Measurements from ENCODE around the gene CXCR4. TPM values are rescaled to one million over a fixed set of nuclear protein-coding genes. Genes with fewer than 3 reads are reported as not detected.

Gene CXCR4
- total and polyA plus RNA-seq, 2 donors (not counting 1 experiment from before 2014, with no cell fraction given) = 1,832 to 2,119 TPM

DNA sequence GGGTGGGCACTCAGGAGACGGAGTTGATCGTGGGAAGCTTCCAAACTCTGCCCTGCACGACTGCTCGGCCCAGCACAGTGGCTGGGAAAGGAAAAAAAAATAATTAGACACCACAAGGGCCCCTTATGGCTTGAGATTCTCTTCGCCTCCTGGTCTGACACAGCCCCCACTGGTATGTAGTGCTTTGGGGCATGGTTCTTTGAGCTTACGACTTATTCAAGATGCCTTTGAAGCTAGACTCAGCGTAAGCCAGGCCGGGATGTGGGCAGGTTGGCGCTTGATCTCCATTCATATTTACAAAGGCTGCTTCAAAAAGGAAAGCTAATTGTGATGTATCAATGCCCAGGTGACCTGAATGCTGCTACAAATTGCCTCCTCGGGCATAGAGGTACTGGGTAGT lies 50.5 kb downstream of the CXCR4 start:
- CTCF ChIA-PET = no interaction called here
- intact Hi-C loops (cut with micrococcal nuclease) = no loop called here
- 100% methylated on average over 3 of the region's 10 CpGs for WGBS (ENCODE audit: insufficient coverage)
- H3K4me3 Mint-ChIP-seq = no peak overlapping the region
- POLR2A ChIA-PET = no interaction called here
- no peak for TF ChIP-seq EZH2 (IDR thresholded peaks at IDR 0.05; ENCODE audit: borderline replicate concordance, insufficient read depth, low read depth, low read length, poor library complexity, severe bottlenecking)
- TF ChIP-seq, protein P1, sequence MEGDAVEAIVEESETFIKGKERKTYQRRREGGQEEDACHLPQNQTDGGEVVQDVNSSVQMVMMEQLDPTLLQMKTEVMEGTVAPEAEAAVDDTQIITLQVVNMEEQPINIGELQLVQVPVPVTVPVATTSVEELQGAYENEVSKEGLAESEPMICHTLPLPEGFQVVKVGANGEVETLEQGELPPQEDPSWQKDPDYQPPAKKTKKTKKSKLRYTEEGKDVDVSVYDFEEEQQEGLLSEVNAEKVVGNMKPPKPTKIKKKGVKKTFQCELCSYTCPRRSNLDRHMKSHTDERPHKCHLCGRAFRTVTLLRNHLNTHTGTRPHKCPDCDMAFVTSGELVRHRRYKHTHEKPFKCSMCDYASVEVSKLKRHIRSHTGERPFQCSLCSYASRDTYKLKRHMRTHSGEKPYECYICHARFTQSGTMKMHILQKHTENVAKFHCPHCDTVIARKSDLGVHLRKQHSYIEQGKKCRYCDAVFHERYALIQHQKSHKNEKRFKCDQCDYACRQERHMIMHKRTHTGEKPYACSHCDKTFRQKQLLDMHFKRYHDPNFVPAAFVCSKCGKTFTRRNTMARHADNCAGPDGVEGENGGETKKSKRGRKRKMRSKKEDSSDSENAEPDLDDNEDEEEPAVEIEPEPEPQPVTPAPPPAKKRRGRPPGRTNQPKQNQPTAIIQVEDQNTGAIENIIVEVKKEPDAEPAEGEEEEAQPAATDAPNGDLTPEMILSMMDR (IDR thresholded peaks at IDR 0.05) = no peak
- H3K9ac ChIP-seq (ENCODE audit: low read length) = no peak overlapping the region
- H2AFZ ChIP-seq (ENCODE audit: insufficient read depth, low read depth, low read length, poor library complexity, severe bottlenecking) = no peak overlapping the region
- H3K9me3 ChIP-seq (ENCODE audit: control extremely low read depth in 1 of 3, control insufficient read depth in 2 of 3, insufficient read depth in 1 of 3, low read length in 2 of 3) = peaks cover 3 to 6% (median 6%) of the 10 kb centered on the region in 3 donors
- H3K4me3 ChIP-seq (ENCODE audit: control extremely low read depth in 1 of 5, extremely low read depth in 1 of 5, insufficient read depth in 1 of 5, low read depth in 2 of 5, low read length in 4 of 5) = no peak overlapping the region
- H3K27me3 ChIP-seq (replicated peaks in 1 of 4; ENCODE audit: control extremely low read depth in 1 of 4, control insufficient read depth in 3 of 4, insufficient read depth in 4 of 4, low read length in 3 of 4) = no peaks in the 10 kb centered on the region
- H3K36me3 ChIP-seq (replicated peaks in 1 of 2; ENCODE audit: control extremely low read depth in 1 of 2, control insufficient read depth in 1 of 2, extremely low read depth in 1 of 2, insufficient read depth in 2 of 2, low read length in 1 of 2) = no peaks in the 10 kb centered on the region
- H3K9me3 Mint-ChIP-seq (ENCODE audit: insufficient read depth) = no peaks in the 10 kb centered on the region
- no peak overlapping the region for H3K27ac Mint-ChIP-seq
- H3K4me1 Mint-ChIP-seq = peaks cover 26% of the 10 kb centered on the region
- H3K27me3 Mint-ChIP-seq = no peaks in the 10 kb centered on the region
- H3K27ac ChIP-seq (ENCODE audit: low read length in 2 of 2) = no peak overlapping the region
- H4K20me1 ChIP-seq (ENCODE audit: control insufficient read depth, insufficient read depth, low read length, poor library complexity, severe bottlenecking) = no peaks in the 10 kb centered on the region
- peaks cover 7% of the 10 kb centered on the region in 2 donors for H3K4me1 ChIP-seq (ENCODE audit: control insufficient read depth in 2 of 2, insufficient read depth in 2 of 2, low read length in 2 of 2)
- H3K79me2 ChIP-seq (ENCODE audit: control insufficient read depth, insufficient read depth, low read length) = no peaks in the 10 kb centered on the region
- DNase-seq = no peak
- ATAC-seq (ENCODE audit: low read depth) = no peak
- no peak overlapping the region for H3K4me2 ChIP-seq (replicated peaks; ENCODE audit: low read depth, low read length, poor library complexity, severe bottlenecking)

DNA sequence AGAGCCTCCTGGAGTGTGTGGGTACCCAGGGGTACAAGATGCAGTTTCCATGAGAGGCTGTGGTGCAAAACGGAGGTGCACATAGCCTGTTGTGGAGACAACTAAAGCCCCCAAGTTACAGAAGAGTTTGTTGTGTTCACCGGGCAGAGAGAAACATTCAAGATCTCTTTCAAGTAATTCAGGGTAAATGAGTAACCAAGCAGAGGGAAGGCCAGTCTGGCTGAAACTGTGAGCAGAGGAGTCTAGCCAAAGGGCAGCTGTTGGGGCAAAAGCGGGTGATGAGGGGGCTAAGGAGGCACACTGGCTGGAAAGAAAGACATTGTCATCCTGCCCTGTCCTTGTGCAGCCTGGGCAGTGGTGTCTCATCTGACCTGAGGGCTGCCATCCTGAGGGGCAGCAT lies 52.0 kb downstream of the CXCR4 start:
- no peaks in the 10 kb centered on the region for H3K36me3 ChIP-seq (replicated peaks in 1 of 2; ENCODE audit: control extremely low read depth in 1 of 2, control insufficient read depth in 1 of 2, extremely low read depth in 1 of 2, insufficient read depth in 2 of 2, low read length in 1 of 2)
- no peak for ATAC-seq (ENCODE audit: low read depth)
- H3K4me3 Mint-ChIP-seq = no peak overlapping the region

More for the DNA sequence above, 52.0 kb downstream of the CXCR4 start:
- Mint-ChIP-seq H3K4me1 (peaks cover 26% of the 10 kb centered on the region), H3K27ac (no peak overlapping the region), H3K9me3 (ENCODE audit: insufficient read depth) (no peaks in the 10 kb centered on the region), H3K27me3 (no peaks in the 10 kb centered on the region)
- no peak overlapping the region for H3K4me2 ChIP-seq (replicated peaks; ENCODE audit: low read depth, low read length, poor library complexity, severe bottlenecking)
- no peak overlapping the region for H2AFZ ChIP-seq (ENCODE audit: insufficient read depth, low read depth, low read length, poor library complexity, severe bottlenecking)
- 96% methylated on average over 3 of the region's 3 CpGs for WGBS (ENCODE audit: insufficient coverage)
- no peak overlapping the region for H3K9ac ChIP-seq (ENCODE audit: low read length)
- CTCF ChIA-PET = no interaction called here
- POLR2A ChIA-PET = no interaction called here
- no peaks in the 10 kb centered on the region for H4K20me1 ChIP-seq (ENCODE audit: control insufficient read depth, insufficient read depth, low read length, poor library complexity, severe bottlenecking)
- peaks cover 0 to under 1% of the 10 kb centered on the region in 2 donors for H3K4me1 ChIP-seq (ENCODE audit: control insufficient read depth in 2 of 2, insufficient read depth in 2 of 2, low read length in 2 of 2)
- H3K79me2 ChIP-seq (ENCODE audit: control insufficient read depth, insufficient read depth, low read length) = no peaks in the 10 kb centered on the region
- H3K4me3 ChIP-seq (ENCODE audit: control extremely low read depth in 1 of 5, extremely low read depth in 1 of 5, insufficient read depth in 1 of 5, low read depth in 2 of 5, low read length in 4 of 5) = no peak overlapping the region
- intact Hi-C loops (cut with micrococcal nuclease) = no loop called here
- no peak for DNase-seq
- no peak for TF ChIP-seq EZH2 (IDR thresholded peaks at IDR 0.05; ENCODE audit: borderline replicate concordance, insufficient read depth, low read depth, low read length, poor library complexity, severe bottlenecking)
- TF ChIP-seq, protein P1 (IDR thresholded peaks at IDR 0.05) = no peak
- H3K9me3 ChIP-seq (ENCODE audit: control extremely low read depth in 1 of 3, control insufficient read depth in 2 of 3, insufficient read depth in 1 of 3, low read length in 2 of 3) = no peaks in the 10 kb centered on the region
- no peaks in the 10 kb centered on the region for H3K27me3 ChIP-seq (replicated peaks in 1 of 4; ENCODE audit: control extremely low read depth in 1 of 4, control insufficient read depth in 3 of 4, insufficient read depth in 4 of 4, low read length in 3 of 4)
- H3K27ac ChIP-seq (ENCODE audit: low read length in 2 of 2) = no peak overlapping the region
